ENCODE data around the gene NFATC3.

DNA sequence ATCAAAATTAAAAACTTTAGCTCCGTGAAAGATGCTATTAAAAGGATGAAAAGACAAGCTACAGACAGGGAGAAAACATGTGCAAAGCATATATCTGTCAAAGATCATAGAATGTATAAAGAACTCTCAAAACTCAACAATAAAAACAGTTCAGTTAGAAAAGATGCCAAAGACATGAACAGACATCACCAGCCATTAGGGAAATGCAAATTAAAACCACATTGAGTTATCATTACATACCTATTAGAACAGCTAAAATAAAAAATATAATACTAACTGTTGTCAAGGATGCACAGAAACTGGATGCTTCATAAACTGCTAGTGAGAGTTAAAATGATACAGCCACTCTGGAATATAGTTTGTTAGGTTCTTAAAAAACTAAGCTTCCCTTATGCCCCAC, 58.8 kb downstream of the NFATC3 start:
- TF ChIP-seq, protein P1, sequence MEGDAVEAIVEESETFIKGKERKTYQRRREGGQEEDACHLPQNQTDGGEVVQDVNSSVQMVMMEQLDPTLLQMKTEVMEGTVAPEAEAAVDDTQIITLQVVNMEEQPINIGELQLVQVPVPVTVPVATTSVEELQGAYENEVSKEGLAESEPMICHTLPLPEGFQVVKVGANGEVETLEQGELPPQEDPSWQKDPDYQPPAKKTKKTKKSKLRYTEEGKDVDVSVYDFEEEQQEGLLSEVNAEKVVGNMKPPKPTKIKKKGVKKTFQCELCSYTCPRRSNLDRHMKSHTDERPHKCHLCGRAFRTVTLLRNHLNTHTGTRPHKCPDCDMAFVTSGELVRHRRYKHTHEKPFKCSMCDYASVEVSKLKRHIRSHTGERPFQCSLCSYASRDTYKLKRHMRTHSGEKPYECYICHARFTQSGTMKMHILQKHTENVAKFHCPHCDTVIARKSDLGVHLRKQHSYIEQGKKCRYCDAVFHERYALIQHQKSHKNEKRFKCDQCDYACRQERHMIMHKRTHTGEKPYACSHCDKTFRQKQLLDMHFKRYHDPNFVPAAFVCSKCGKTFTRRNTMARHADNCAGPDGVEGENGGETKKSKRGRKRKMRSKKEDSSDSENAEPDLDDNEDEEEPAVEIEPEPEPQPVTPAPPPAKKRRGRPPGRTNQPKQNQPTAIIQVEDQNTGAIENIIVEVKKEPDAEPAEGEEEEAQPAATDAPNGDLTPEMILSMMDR (IDR thresholded peaks at IDR 0.05) = no peak
- TF ChIP-seq POLR2A (IDR thresholded peaks at IDR 0.05) = no peak

Measured in heart left ventricle (tissue), 13 donors.